Endothelial cell of umbilical vein (primary cell): ENCODE data around the gene FYB1.

Experiments used
- EZH2 ChIP-seq: IDR thresholded peaks from 2 replicates; pipeline ENCODE4 v1.6.1; 2012; ENCODE audit warnings: borderline replicate concordance, low read depth, mild to moderate bottlenecking, moderate library complexity, low read length, inconsistent platforms; ENCODE audit not compliant: severe bottlenecking
- FOS ChIP-seq: IDR thresholded peaks from 2 replicates; pipeline ENCODE4 v1.6.1; 2011; ENCODE audit warnings: mild to moderate bottlenecking, low read length, moderate library complexity, borderline replicate concordance; ENCODE audit not compliant: insufficient read depth
- GATA2 ChIP-seq: IDR thresholded peaks from 2 replicates; pipeline ENCODE4 v1.7.0; 2011; ENCODE audit warnings: low read depth, mild to moderate bottlenecking, moderate library complexity, mixed read lengths, low read length; ENCODE audit not compliant: insufficient read length, insufficient read depth
- JUN ChIP-seq: IDR thresholded peaks from 2 replicates; pipeline ENCODE4 v1.6.1; 2011; ENCODE audit warnings: borderline replicate concordance, low read depth; ENCODE audit not compliant: insufficient read length, insufficient read depth
- MYC ChIP-seq: IDR thresholded peaks from one replicate; pipeline ENCODE4 v1.6.1; 2011; ENCODE audit warnings: mild to moderate bottlenecking, low read depth, low read length
- POLR2A ChIP-seq: IDR thresholded peaks from 2 replicates; pipeline ENCODE4 v1.6.1; 2012; ENCODE audit warnings: low read depth, mild to moderate bottlenecking, control low read depth, low read length
- POLR2AphosphoS5 ChIP-seq: IDR thresholded peaks from 2 replicates; pipeline ENCODE4 v1.6.1; 2012; ENCODE audit warnings: low read depth, mild to moderate bottlenecking, control low read depth, low read length, moderate library complexity; ENCODE audit not compliant: insufficient read depth
- TF ChIP-seq, protein P1 (sequence below), 2 donors: IDR thresholded peaks; 1 replicate in 1 of 2; 2 replicates in 1 of 2; pipeline ENCODE4 v1.5.1; 2011; ENCODE audit warnings: low read length in 2 of 2, mild to moderate bottlenecking in 2 of 2, moderate library complexity in 2 of 2, control low read depth in 1 of 2, inconsistent platforms in 1 of 2, low read depth in 1 of 2; ENCODE audit not compliant: insufficient read depth in 1 of 2; ENCODE audit errors: extremely low read depth in 1 of 2
- TF ChIP-seq, protein P2 (sequence below): IDR thresholded peaks from 2 replicates; pipeline ENCODE4 v1.6.1; 2011; ENCODE audit not compliant: insufficient read depth, insufficient read length

DNA sequence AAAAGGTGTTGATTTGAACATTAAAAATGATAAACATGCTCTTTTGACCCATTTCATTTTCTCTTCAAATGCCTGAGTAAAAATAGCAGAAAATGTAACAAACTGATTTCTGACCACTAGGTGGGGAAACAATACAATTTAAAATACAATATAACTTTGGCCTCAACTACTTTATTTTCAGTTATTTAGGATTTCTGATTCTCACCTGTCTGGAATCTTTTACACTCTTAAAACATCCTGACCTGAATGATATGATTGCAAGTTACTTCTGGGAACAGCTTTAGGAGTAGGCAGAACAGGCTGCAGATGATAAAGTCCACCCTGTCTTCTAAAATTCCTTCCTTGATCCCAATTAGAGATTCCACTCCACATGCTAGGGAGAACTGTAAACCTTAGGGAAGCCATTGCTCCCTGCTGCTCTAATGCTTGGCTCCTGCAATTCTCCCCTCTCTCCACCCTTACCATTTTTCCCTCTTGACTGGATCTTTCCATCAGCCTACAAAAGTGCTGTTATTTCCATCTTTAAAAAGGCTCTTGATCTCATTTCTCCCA is 70.3 kb downstream of the FYB1 start:
- TF ChIP-seq FOS (no peak), EZH2 (no peak), POLR2AphosphoS5 (no peak), POLR2A (no peak), JUN (no peak), GATA2 (no peak), MYC (no peak)
- TF ChIP-seq, protein P1, sequence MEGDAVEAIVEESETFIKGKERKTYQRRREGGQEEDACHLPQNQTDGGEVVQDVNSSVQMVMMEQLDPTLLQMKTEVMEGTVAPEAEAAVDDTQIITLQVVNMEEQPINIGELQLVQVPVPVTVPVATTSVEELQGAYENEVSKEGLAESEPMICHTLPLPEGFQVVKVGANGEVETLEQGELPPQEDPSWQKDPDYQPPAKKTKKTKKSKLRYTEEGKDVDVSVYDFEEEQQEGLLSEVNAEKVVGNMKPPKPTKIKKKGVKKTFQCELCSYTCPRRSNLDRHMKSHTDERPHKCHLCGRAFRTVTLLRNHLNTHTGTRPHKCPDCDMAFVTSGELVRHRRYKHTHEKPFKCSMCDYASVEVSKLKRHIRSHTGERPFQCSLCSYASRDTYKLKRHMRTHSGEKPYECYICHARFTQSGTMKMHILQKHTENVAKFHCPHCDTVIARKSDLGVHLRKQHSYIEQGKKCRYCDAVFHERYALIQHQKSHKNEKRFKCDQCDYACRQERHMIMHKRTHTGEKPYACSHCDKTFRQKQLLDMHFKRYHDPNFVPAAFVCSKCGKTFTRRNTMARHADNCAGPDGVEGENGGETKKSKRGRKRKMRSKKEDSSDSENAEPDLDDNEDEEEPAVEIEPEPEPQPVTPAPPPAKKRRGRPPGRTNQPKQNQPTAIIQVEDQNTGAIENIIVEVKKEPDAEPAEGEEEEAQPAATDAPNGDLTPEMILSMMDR (IDR thresholded peaks at IDR 0.05; ENCODE audit: extremely low read depth in 1 of 2, insufficient read depth in 1 of 2, low read depth in 1 of 2, low read length in 2 of 2): peak; percentile 5 to 22
- TF ChIP-seq, protein P2, sequence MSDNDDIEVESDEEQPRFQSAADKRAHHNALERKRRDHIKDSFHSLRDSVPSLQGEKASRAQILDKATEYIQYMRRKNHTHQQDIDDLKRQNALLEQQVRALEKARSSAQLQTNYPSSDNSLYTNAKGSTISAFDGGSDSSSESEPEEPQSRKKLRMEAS: no peak
